K562 (cell line): Measurements from ENCODE around the gene SPAG7. TPM values are rescaled to one million over a fixed set of nuclear protein-coding genes. Genes with fewer than 3 reads are reported as not detected.

Experiments used
- KLF10 ChIP-seq: fragments of 250-450 bp; sonication (Bioruptor Pico); IDR thresholded peaks from 2 replicates; pipeline ENCODE4 v1.6.1; 2021; ENCODE audit warnings: matching md5 sums
- L3MBTL2 ChIP-seq: fragments of 450-650 bp; IDR thresholded peaks from 2 replicates; pipeline ENCODE4 v1.6.1; 2016; ENCODE audit warnings: mild to moderate bottlenecking, moderate library complexity
- NBN ChIP-seq: fragments of 450-650 bp; IDR thresholded peaks from 2 replicates; pipeline ENCODE4 v1.6.1; 2016; ENCODE audit warnings: low read depth, mild to moderate bottlenecking
- NFIX ChIP-seq: fragments of 250-450 bp; sonication (Bioruptor Pico); IDR thresholded peaks from 2 replicates; pipeline ENCODE4 v1.4.0; 2020; ENCODE audit warnings: low read depth, mild to moderate bottlenecking, moderate library complexity
- POU5F1 ChIP-seq: fragments of 150-350 bp; IDR thresholded peaks from 2 replicates; pipeline ENCODE4 v1.6.1; 2014; ENCODE audit warnings: borderline replicate concordance, low read length, low read depth, mild to moderate bottlenecking; ENCODE audit not compliant: partially characterized antibody
- PTBP1 ChIP-seq: fragments of 200-400 bp; formaldehyde crosslinking; IDR thresholded peaks from 2 replicates; pipeline ENCODE4 v1.6.1; 2017; ENCODE audit warnings: low read depth, low read length
- SP1 ChIP-seq: sonication (generic); formaldehyde crosslinking; IDR thresholded peaks from 2 replicates; pipeline ENCODE4 v1.8.1; 2022; ENCODE audit warnings: mild to moderate bottlenecking, missing genetic modification reagents
- STAG1 ChIP-seq: sonication (generic); formaldehyde crosslinking; IDR thresholded peaks from 2 replicates; pipeline ENCODE4 v1.5.0; 2020; ENCODE audit warnings: missing genetic modification reagents, borderline replicate concordance
- TBP ChIP-seq: optimal IDR thresholded peaks from 2 replicates; pipeline ENCODE3; 2011; ENCODE audit warnings: low read depth, low read length, improper control_type of control experiment
- TSC22D4 ChIP-seq: fragments of 450-650 bp; IDR thresholded peaks from 2 replicates; pipeline ENCODE4 v1.6.1; 2016; ENCODE audit warnings: missing genetic modification characterization, missing biosample characterization, control low read depth
- ZNF133 ChIP-seq: fragments of 250-450 bp; sonication (Bioruptor Pico); IDR thresholded peaks from 2 replicates; pipeline ENCODE4 v1.4.0; 2020; ENCODE audit warnings: mild to moderate bottlenecking
- ZNF79 ChIP-seq: fragments of 250-450 bp; sonication (Bioruptor Pico); IDR thresholded peaks from 2 replicates; pipeline ENCODE4 v1.4.0; 2020; ENCODE audit warnings: low read depth, mild to moderate bottlenecking, moderate library complexity
- polyA plus RNA-seq, 8 experiments: library from polyadenylated mRNA; depleted of rRNA in 4 of 8; stranded (reverse) in 5 of 8; unstranded in 3 of 8; fragments of >200 nt; fragmentation: Nextera tagmentation in 2 of 8; fragmentation: Illumina TruSeq in 1 of 8; extraction: Ambion mirVana in 2 of 8; extraction: Trizol in 1 of 8; gene quantifications; 2 replicates each; pipeline versions ENCODE4 v1.2.1 to v1.2.3, GENCODE V29; 2011 to 2014; ENCODE audit warnings: inconsistent platforms in 1 of 8, missing spikeins in 1 of 8
- total RNA-seq, 7 experiments: library from RNA; depleted of rRNA in 6 of 7; stranded (reverse); fragments of >200 nt in 6 of 7; fragmentation: Illumina TruSeq in 2 of 7; extraction: Trizol in 2 of 7; gene quantifications; 2 replicates each; pipeline versions ENCODE4 v1.2.1 to v1.2.3, GENCODE V29; 2011 to 2021; ENCODE audit warnings: low replicate concordance in 1 of 7
- TF ChIP-seq, protein P1 (sequence below): fragments of 250-450 bp; sonication (Bioruptor Pico); IDR thresholded peaks from 2 replicates; pipeline ENCODE4 v1.4.0; 2020; ENCODE audit warnings: mild to moderate bottlenecking, moderate library complexity
- TF ChIP-seq, protein P2 (sequence below): fragments of 200-600 bp; sonication (generic); IDR thresholded peaks from one replicate; pipeline ENCODE4 v1.6.1; 2012; ENCODE audit warnings: mild to moderate bottlenecking, low read depth, low read length, inconsistent platforms

SPAG7 gene
- total and polyA plus RNA-seq, 9 of the 15 experiments (the other 6 are each of a cell fraction or from before 2014, with no cell fraction given) = 5.6 to 53.5 (median 36.3) TPM

- TF ChIP-seq, protein P1, sequence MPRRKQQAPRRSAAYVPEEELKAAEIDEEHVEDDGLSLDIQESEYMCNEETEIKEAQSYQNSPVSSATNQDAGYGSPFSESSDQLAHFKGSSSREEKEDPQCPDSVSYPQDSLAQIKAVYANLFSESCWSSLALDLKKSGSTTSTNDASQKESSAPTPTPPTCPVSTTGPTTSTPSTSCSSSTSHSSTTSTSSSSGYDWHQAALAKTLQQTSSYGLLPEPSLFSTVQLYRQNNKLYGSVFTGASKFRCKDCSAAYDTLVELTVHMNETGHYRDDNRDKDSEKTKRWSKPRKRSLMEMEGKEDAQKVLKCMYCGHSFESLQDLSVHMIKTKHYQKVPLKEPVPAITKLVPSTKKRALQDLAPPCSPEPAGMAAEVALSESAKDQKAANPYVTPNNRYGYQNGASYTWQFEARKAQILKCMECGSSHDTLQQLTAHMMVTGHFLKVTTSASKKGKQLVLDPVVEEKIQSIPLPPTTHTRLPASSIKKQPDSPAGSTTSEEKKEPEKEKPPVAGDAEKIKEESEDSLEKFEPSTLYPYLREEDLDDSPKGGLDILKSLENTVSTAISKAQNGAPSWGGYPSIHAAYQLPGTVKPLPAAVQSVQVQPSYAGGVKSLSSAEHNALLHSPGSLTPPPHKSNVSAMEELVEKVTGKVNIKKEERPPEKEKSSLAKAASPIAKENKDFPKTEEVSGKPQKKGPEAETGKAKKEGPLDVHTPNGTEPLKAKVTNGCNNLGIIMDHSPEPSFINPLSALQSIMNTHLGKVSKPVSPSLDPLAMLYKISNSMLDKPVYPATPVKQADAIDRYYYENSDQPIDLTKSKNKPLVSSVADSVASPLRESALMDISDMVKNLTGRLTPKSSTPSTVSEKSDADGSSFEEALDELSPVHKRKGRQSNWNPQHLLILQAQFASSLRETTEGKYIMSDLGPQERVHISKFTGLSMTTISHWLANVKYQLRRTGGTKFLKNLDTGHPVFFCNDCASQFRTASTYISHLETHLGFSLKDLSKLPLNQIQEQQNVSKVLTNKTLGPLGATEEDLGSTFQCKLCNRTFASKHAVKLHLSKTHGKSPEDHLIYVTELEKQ (CRISPR knock-in tag) = no peak
- TF ChIP-seq TBP = no peak
- TF ChIP-seq POU5F1 = no peak
- 0 out of 2 replicates have a peak, but pooled peaks have one; percentile 3 for TF ChIP-seq L3MBTL2
- no peak for TF ChIP-seq STAG1 (CRISPR knock-in tag)
- TF ChIP-seq, protein P2, sequence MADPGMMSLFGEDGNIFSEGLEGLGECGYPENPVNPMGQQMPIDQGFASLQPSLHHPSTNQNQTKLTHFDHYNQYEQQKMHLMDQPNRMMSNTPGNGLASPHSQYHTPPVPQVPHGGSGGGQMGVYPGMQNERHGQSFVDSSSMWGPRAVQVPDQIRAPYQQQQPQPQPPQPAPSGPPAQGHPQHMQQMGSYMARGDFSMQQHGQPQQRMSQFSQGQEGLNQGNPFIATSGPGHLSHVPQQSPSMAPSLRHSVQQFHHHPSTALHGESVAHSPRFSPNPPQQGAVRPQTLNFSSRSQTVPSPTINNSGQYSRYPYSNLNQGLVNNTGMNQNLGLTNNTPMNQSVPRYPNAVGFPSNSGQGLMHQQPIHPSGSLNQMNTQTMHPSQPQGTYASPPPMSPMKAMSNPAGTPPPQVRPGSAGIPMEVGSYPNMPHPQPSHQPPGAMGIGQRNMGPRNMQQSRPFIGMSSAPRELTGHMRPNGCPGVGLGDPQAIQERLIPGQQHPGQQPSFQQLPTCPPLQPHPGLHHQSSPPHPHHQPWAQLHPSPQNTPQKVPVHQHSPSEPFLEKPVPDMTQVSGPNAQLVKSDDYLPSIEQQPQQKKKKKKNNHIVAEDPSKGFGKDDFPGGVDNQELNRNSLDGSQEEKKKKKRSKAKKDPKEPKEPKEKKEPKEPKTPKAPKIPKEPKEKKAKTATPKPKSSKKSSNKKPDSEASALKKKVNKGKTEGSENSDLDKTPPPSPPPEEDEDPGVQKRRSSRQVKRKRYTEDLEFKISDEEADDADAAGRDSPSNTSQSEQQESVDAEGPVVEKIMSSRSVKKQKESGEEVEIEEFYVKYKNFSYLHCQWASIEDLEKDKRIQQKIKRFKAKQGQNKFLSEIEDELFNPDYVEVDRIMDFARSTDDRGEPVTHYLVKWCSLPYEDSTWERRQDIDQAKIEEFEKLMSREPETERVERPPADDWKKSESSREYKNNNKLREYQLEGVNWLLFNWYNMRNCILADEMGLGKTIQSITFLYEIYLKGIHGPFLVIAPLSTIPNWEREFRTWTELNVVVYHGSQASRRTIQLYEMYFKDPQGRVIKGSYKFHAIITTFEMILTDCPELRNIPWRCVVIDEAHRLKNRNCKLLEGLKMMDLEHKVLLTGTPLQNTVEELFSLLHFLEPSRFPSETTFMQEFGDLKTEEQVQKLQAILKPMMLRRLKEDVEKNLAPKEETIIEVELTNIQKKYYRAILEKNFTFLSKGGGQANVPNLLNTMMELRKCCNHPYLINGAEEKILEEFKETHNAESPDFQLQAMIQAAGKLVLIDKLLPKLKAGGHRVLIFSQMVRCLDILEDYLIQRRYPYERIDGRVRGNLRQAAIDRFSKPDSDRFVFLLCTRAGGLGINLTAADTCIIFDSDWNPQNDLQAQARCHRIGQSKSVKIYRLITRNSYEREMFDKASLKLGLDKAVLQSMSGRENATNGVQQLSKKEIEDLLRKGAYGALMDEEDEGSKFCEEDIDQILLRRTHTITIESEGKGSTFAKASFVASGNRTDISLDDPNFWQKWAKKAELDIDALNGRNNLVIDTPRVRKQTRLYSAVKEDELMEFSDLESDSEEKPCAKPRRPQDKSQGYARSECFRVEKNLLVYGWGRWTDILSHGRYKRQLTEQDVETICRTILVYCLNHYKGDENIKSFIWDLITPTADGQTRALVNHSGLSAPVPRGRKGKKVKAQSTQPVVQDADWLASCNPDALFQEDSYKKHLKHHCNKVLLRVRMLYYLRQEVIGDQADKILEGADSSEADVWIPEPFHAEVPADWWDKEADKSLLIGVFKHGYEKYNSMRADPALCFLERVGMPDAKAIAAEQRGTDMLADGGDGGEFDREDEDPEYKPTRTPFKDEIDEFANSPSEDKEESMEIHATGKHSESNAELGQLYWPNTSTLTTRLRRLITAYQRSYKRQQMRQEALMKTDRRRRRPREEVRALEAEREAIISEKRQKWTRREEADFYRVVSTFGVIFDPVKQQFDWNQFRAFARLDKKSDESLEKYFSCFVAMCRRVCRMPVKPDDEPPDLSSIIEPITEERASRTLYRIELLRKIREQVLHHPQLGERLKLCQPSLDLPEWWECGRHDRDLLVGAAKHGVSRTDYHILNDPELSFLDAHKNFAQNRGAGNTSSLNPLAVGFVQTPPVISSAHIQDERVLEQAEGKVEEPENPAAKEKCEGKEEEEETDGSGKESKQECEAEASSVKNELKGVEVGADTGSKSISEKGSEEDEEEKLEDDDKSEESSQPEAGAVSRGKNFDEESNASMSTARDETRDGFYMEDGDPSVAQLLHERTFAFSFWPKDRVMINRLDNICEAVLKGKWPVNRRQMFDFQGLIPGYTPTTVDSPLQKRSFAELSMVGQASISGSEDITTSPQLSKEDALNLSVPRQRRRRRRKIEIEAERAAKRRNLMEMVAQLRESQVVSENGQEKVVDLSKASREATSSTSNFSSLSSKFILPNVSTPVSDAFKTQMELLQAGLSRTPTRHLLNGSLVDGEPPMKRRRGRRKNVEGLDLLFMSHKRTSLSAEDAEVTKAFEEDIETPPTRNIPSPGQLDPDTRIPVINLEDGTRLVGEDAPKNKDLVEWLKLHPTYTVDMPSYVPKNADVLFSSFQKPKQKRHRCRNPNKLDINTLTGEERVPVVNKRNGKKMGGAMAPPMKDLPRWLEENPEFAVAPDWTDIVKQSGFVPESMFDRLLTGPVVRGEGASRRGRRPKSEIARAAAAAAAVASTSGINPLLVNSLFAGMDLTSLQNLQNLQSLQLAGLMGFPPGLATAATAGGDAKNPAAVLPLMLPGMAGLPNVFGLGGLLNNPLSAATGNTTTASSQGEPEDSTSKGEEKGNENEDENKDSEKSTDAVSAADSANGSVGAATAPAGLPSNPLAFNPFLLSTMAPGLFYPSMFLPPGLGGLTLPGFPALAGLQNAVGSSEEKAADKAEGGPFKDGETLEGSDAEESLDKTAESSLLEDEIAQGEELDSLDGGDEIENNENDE = no peak
- no peak for TF ChIP-seq NBN
- no peak for TF ChIP-seq ZNF79 (CRISPR knock-in tag)
- TF ChIP-seq KLF10 = no peak
- 0 out of 2 replicates have a peak, but pooled peaks have one; percentile 1 for TF ChIP-seq SP1 (CRISPR knock-in tag)
- TF ChIP-seq PTBP1 = no peak
- TF ChIP-seq ZNF133 (CRISPR knock-in tag) = no peak
- TF ChIP-seq TSC22D4 (tag) = no peak
- TF ChIP-seq NFIX (CRISPR knock-in tag) = no peak
Observed at GRCh38 chr17:4987767-4988567, 20.4 kb upstream of the SPAG7 start (continued).
